ENCODE data around the gene PTPRG.

GRCh38 chr3:62172199-62172598, 610.8 kb downstream of the PTPRG start:
- TF ChIP-seq, protein P1, sequence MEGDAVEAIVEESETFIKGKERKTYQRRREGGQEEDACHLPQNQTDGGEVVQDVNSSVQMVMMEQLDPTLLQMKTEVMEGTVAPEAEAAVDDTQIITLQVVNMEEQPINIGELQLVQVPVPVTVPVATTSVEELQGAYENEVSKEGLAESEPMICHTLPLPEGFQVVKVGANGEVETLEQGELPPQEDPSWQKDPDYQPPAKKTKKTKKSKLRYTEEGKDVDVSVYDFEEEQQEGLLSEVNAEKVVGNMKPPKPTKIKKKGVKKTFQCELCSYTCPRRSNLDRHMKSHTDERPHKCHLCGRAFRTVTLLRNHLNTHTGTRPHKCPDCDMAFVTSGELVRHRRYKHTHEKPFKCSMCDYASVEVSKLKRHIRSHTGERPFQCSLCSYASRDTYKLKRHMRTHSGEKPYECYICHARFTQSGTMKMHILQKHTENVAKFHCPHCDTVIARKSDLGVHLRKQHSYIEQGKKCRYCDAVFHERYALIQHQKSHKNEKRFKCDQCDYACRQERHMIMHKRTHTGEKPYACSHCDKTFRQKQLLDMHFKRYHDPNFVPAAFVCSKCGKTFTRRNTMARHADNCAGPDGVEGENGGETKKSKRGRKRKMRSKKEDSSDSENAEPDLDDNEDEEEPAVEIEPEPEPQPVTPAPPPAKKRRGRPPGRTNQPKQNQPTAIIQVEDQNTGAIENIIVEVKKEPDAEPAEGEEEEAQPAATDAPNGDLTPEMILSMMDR (optimal IDR thresholded peaks at IDR 0.05 in 1 of 3, IDR thresholded peaks at IDR 0.05 in 1 of 3, conservative IDR thresholded peaks at IDR 0.05 in 1 of 3; ENCODE audit: extremely low read depth in 1 of 3, insufficient read depth in 2 of 3, low read length in 3 of 3) = no peak
- no peak for TF ChIP-seq EZH2 (IDR thresholded peaks at IDR 0.05; ENCODE audit: low read length)

Data from keratinocyte (primary cell).